MG63 (cell line): Measurements from ENCODE around the gene ISX. TPM values are rescaled to one million over a fixed set of nuclear protein-coding genes. Genes with fewer than 3 reads are reported as not detected.

Experiments
- DNase-seq: peaks from one replicate; pipeline ENCODE4 v3.0.0-alpha.2; 2020
- H3K27me3 ChIP-seq: fragments of 250-450 bp; sonication (Bioruptor Pico); 2 replicates; pipeline ENCODE4 v1.5.1; 2020; ENCODE audit warnings: mild to moderate bottlenecking, moderate library complexity
- H3K36me3 ChIP-seq: fragments of 250-450 bp; sonication (Bioruptor Pico); 2 replicates; pipeline ENCODE4 v1.5.1; 2020; ENCODE audit warnings: mild to moderate bottlenecking, moderate library complexity
- H3K4me3 ChIP-seq: fragments of 250-450 bp; sonication (Bioruptor Pico); 2 replicates; pipeline ENCODE4 v1.5.1; 2020; ENCODE audit warnings: mild to moderate bottlenecking, moderate library complexity
- H3K9me3 ChIP-seq: fragments of 250-450 bp; sonication (Bioruptor Pico); 2 replicates; pipeline ENCODE4 v1.5.1; 2020; ENCODE audit warnings: mild to moderate bottlenecking, moderate library complexity
- total RNA-seq: library from RNA; depleted of rRNA; stranded (reverse); fragments of >200 nt; shearing (Covaris generic); gene quantifications from 2 replicates; pipeline ENCODE4 v1.2.3, GENCODE V29; 2014; ENCODE audit warnings: low replicate concordance

ISX gene
- total RNA-seq, 1 experiment from 2014 or later = not detected

DNA sequence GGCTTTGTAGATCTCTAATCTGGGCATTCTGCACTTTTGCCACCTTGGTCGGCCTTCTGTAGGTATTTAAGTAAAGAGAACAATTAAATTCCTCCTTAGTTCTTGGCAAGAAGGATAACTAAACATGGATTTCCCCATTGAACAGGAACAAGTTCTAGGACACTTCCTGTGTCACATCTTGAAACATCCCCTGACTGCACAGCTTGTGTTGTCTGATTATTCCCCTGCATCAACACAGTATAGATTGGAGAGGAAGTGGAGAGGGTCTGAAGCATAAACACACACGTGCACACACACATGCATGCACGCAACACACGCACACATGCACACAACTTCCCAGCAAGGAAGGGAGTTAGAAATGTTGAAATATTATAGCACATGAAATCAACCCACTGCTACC, 8.6 kb downstream of the ISX start:
- no peak for DNase-seq

DNA sequence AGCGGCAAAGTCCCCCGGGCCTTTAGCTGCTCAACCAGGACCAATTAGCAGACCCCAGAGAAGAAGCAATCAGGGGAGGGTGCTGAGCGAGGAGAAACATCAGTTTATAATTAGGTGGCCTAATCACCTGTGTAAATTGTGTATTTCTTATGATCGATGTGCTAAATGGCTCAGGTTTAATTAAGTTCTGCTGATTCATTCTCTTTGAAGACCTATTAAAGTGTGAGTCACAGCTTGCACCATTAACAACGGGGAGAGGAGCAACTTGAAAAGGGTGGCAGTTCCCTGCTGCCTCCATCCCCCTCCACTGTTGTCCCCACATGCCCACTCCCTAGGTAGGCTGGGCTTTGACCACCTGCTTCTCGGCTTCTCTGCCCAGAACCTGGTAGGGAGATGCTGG, 10.7 kb downstream of the ISX start:
- H3K9me3 ChIP-seq = no peaks in the 10 kb centered on the region
- no peaks in the 10 kb centered on the region for H3K36me3 ChIP-seq
- no peaks in the 10 kb centered on the region for H3K27me3 ChIP-seq
- H3K4me3 ChIP-seq = no peak overlapping the region
- no peak for DNase-seq

More for the DNA sequence above, 8.6 kb downstream of the ISX start:
- Histone ChIP-seq H3K36me3 (no peaks in the 10 kb centered on the region), H3K4me3 (no peak overlapping the region), H3K27me3 (no peaks in the 10 kb centered on the region), H3K9me3 (no peaks in the 10 kb centered on the region)

DNA sequence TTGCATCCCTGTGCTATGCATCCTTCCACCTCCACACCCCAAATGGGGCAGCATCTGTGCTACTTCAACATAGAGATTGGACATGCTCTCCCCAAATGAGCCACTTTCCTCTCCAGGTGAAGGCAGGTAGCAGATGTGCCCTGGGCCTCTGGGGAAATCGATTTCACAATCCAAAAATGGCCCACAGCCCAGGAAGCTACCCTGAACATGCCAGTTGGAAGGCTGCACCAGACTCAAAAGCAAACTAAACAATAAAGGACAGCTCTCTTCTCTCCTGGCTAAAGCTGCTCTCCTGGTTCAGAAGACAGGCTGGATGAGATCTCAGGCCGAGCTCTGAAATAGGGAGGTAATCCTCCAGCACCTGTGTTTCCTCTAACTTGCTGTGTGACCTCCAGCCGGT, 19.7 kb downstream of the ISX start:
- Histone ChIP-seq H3K36me3 (no peaks in the 10 kb centered on the region), H3K9me3 (no peaks in the 10 kb centered on the region), H3K4me3 (no peak overlapping the region), H3K27me3 (0 out of 2 replicates have a peak, but pooled peaks cover 3% of the 10 kb centered on the region)
- DNase-seq = no peak

DNA sequence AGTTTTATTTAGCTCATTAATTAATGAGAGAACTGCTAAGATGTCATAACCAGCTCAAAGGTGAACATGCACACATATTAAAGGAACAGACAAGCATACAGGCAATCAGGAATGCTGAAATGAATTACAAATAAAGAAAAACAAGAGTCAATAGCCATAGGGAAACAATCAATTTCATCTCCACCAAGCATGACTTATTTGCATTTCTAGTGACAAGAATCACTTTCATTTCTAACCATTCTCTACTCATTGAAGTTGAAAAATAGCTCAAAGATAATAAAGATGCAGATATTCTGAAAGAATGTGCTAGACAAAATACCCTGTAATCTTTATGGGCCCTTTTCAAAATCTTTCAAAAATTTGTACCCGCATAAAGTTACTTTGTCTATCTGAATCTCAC, 23.2 kb downstream of the ISX start:
- no peaks in the 10 kb centered on the region for H3K9me3 ChIP-seq
- no peaks in the 10 kb centered on the region for H3K36me3 ChIP-seq
- 0 out of 2 replicates have a peak, but pooled peaks cover 3% of the 10 kb centered on the region for H3K27me3 ChIP-seq
- DNase-seq = no peak
- no peak overlapping the region for H3K4me3 ChIP-seq

DNA sequence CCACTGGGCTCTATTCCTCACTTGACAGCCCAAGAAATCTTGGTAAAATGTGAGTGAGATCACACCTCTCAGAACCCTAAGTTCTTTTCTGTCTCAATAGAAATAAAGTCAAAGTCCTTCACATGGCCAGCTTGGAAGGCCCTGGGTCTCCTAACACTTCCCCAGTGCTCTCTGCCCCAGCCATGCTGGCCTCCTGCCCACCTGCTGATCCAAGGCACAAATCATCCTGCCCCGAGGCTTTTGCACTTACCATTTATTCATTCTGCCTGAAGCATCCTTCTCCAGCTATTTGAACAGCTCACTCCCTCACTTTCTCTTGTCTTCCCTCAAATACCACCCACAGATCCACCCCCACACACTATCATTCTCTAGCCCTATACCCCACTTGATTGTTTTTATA, 26.4 kb downstream of the ISX start:
- Histone ChIP-seq H3K9me3 (no peaks in the 10 kb centered on the region), H3K27me3 (0 out of 2 replicates have a peak, but pooled peaks cover 3% of the 10 kb centered on the region), H3K36me3 (no peaks in the 10 kb centered on the region), H3K4me3 (no peak overlapping the region)
- DNase-seq = no peak

DNA sequence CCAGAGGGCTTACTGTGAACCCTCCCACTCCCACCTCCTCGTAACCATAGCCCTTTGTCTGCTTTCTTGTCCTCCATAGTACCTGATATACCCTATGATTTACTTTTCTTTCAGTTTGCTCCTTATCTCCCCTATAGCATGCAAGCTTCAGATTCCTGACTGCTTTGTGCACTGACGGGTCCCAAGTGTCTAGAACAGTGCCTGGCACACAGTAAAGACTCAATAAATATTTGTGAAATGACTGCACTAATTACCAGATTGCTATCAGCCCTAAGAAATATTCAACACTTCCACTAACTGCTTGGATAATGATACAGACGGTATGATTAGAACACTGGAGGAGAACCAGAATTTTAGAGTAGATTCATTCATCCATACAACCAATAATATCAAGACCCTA, 33.0 kb downstream of the ISX start:
- Histone ChIP-seq H3K4me3 (no peak overlapping the region), H3K27me3 (no peaks in the 10 kb centered on the region), H3K36me3 (no peaks in the 10 kb centered on the region), H3K9me3 (no peaks in the 10 kb centered on the region)
- DNase-seq = no peak

DNA sequence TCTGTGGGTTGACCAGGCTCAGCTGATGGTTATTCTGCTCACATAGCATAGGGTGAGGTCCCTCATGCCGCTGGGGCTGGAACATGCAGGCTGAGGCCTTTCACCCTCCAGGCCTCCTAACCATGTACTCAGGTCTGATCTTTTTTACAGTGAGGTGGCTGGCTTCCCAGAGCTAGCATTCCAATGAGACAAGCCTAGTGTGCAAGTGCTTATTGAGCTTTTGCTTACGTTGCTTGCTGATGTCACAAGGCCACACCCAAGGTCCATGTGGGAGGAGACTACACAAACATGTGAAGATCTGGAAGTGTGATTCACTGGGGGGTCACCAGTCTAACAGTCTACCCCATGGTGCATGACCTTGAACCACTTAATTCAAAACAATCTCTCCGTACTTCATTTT, 33.9 kb downstream of the ISX start:
- no peaks in the 10 kb centered on the region for H3K27me3 ChIP-seq
- H3K9me3 ChIP-seq = no peaks in the 10 kb centered on the region
- H3K4me3 ChIP-seq = no peak overlapping the region
- H3K36me3 ChIP-seq = no peaks in the 10 kb centered on the region
- peak; percentile 5 for DNase-seq

DNA sequence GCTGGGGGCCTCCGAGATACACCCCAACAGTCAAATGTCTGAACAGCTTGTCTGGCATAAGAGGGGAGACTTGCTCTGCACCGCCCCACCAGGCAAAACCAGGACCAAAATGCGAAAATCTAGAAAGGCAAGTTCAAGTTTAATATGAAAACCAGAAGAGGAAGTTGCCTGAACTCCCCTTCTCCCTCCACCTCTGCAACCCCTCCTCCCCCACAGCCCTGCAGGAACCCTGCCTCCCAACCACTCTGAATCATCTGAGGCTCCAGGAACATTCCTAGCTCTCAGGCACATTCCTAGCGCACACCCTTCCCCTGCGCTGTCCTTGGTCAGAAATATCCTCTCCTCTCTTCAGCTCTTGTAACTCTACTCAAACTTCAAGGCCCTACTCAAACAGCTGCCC, 36.7 kb downstream of the ISX start:
- no peak for DNase-seq
- H3K4me3 ChIP-seq = no peak overlapping the region
- peaks cover 7% of the 10 kb centered on the region for H3K27me3 ChIP-seq
- H3K9me3 ChIP-seq = no peaks in the 10 kb centered on the region
- H3K36me3 ChIP-seq = no peaks in the 10 kb centered on the region

DNA sequence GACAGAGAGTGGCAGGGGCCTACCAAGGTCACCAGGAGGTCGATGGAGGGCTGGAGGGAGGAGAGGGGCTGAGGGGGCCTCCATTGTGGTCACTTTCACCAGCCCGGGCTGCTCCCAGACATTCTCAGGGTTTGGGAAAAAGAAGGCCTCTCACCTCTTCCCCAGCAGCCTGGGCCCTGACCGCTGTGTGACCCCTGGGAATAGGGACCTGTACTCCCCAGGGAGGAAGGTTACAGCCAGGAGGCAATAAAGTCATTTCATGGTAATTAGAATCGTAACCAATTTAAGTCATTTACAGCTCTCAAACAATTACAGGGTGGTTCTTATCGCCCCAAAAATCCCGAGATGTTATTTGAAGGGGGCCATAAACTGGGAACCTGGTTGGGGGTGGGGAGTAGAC, 37.8 kb downstream of the ISX start:
- Histone ChIP-seq H3K36me3 (no peaks in the 10 kb centered on the region), H3K9me3 (no peaks in the 10 kb centered on the region), H3K27me3 (peaks cover 7% of the 10 kb centered on the region), H3K4me3 (no peak overlapping the region)
- no peak for DNase-seq

DNA sequence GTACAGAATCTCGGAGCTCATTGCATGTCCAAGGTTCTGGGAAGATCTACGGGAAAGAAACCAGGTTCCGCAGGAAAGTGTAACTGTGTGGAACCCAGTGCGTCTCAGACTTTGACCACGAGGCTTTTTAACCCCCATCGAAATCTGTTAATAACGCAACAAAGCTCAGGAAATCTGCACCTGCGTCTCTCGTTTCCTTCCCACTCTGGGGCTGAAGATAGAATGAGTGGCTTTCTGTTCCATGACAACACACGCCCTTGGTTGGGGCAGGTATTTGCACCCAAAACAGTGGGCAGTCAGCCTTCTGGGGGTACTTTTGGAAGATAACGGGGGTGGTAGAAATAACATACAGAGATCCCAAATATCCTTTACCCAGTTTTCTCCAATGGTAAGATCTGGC, 38.5 kb downstream of the ISX start:
- Histone ChIP-seq H3K9me3 (no peaks in the 10 kb centered on the region), H3K36me3 (no peaks in the 10 kb centered on the region), H3K27me3 (peaks cover 7% of the 10 kb centered on the region), H3K4me3 (no peak overlapping the region)
- no peak for DNase-seq

DNA sequence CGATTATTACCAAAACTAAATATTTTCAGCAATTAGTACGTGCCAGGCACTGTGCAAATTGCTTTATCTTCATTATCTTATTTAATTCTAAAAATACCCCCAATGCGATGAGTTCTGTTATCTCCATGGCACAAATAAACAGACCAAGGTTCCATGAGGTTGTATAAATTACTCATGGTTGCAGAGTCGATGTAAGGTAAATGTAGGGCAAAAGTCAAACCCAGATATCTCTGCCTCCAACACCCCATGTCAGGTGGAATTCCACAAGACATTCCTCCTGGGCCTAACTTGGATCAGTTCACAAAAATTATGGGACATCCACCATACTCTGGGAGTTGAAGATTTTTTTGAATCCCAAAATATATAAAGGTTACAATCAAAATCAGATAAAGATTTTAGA, 43.7 kb downstream of the ISX start:
- DNase-seq = no peak
- no peaks in the 10 kb centered on the region for H3K9me3 ChIP-seq

DNA sequence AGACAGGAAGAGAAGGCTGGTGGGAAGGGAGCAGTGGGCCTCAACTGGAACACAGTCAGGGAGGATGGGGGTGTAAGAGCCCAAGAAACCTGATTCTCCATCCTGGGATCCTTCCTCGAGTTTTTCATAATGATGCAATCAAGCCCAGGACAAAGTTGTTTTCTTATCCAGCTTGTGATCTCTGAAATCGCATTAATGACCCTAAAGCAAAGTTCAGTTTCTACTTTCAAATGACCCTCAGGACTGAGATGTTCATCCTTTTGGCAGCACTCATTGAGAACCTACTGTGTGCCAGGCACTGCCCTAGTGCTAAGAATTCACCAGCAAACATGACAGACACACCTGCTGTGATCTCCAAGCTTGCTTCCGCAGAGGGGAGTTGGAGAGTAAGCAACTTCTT, 45.3 kb downstream of the ISX start:
- H3K9me3 ChIP-seq = no peaks in the 10 kb centered on the region
- no peak overlapping the region for H3K4me3 ChIP-seq
- DNase-seq = no peak
- peaks cover 7% of the 10 kb centered on the region for H3K27me3 ChIP-seq
- H3K36me3 ChIP-seq = no peaks in the 10 kb centered on the region

More for the DNA sequence above, 43.7 kb downstream of the ISX start:
- Histone ChIP-seq H3K4me3 (no peak overlapping the region), H3K36me3 (no peaks in the 10 kb centered on the region), H3K27me3 (peaks cover 7% of the 10 kb centered on the region)

DNA sequence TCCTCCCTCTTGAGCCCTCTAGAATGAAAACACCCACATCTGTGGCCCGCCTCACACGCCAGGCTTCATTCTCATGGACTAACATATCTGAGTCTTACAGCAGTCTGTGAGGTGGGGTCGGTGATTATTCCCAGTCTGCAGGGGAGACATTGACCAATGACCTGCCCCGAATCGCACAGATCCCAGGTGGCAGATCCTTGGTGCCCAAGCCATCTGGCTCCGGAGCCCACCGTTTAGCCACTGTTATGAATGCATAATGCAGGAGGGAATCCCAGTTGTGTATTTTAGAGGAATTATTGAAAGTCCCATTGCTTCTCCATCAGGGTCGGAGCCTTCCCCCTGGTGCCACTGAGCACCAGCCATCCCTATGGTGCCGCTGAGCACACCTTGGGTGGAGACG, 47.4 kb downstream of the ISX start:
- Histone ChIP-seq H3K27me3 (no peaks in the 10 kb centered on the region), H3K36me3 (no peaks in the 10 kb centered on the region), H3K4me3 (no peak overlapping the region), H3K9me3 (no peaks in the 10 kb centered on the region)
- no peak for DNase-seq

DNA sequence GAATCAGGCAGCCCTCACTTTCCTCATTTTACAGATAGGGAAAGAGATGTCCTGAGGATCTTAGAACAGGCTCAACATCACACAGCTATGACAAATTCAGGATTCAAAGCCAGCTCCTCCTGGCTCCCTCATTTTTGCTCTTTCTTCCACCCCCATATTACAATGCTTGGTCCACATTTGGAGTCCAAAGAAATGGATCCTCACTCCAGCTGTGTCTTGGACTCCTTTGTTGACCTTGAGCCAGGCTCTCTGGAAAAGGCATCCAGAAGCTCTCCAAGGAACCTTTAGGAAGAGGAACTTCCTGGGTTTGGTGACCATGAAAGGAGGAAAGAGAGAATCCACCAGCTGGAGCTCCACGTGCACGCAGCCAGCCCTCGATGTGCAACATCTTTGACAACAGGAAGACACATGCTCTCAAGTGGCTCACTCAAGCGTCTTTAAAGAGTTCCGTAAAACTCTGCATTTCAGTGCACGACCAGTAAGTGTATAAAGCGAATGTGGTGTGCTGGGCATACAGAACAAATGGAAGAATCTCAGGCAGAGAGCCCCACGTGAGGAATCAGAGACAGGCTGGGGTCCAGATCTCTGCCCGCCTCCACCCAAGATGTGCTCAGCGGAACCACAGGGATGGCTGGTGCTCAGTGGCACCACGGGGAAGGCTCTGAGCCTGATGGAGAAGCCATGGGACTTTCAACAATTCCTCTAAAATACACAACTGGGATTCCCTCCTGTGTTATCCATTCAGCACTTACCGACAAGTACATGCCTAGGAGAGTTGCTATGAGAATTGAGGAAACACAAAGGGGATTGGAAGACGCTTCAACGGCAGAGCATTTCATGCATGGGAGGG, 48.4 kb downstream of the ISX start:
- no peak for DNase-seq
- no peaks in the 10 kb centered on the region for H3K9me3 ChIP-seq

DNA sequence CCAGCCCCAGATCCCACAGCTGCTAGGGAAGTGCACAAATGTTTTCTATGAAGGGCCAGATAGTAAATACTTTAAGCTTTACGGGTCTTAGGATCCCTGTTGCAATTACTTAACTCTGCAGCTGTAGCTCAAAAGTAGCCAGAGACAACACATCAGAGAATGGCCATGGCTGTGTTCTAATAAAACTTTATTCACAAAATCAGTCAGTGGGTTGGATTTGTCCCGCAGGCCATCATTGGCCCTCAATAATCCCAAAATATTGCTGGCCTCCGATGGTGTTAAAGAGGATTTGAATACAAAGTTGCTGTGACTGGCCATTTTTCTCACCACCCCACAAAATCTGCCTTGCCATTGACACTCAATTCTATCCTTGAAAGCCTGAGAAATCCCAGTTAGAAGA, 49.6 kb downstream of the ISX start:
- H3K36me3 ChIP-seq = no peaks in the 10 kb centered on the region
- H3K27me3 ChIP-seq = no peaks in the 10 kb centered on the region
- no peak overlapping the region for H3K4me3 ChIP-seq
- H3K9me3 ChIP-seq = no peaks in the 10 kb centered on the region
- DNase-seq = no peak

More for the DNA sequence above, 48.4 kb downstream of the ISX start:
- no peaks in the 10 kb centered on the region for H3K27me3 ChIP-seq
- H3K4me3 ChIP-seq = no peak overlapping the region
- H3K36me3 ChIP-seq = no peaks in the 10 kb centered on the region

DNA sequence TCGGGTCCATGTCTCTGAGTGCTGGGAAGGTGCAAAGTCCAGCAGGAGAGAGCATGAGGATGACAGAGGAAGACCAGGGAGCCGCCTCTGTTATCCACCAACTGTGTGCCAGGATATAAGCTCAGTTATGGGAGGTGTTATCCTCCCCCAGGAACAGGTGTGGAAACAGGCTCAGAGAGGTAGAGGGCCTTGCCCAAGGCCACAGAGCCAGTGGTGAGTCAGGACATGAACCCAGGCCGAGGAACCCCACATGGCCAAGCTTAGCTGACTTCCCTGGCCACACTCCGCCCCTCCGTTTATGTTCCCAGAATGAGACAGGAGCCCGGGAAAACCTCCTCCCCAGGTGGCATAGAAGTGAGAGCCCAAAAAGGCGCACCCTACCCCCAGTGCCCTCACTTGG, 50.3 kb downstream of the ISX start:
- H3K4me3 ChIP-seq = no peak overlapping the region

DNA sequence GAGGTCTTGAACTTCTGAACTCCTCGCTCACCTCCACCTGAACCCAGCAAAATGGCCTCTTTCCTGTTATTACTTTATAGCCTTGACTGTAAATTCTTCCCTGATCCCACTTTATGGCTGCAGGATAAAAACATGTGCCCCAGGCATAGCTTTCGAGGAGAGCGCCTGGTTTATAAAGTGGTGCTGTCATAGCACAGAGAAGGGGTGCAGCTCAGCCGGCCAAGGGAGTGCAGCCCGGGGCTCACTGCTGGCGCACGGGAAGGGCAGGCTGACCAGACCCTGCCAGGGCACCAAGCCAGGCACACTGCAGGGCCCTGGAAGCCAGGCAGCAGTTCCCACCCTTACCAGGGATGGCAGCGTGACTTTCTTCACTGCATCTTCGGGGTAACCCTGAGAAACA, 50.9 kb downstream of the ISX start:
- no peaks in the 10 kb centered on the region for H3K36me3 ChIP-seq
- no peak overlapping the region for H3K4me3 ChIP-seq
- no peaks in the 10 kb centered on the region for H3K9me3 ChIP-seq
- DNase-seq = no peak
- no peaks in the 10 kb centered on the region for H3K27me3 ChIP-seq

More for the DNA sequence above, 50.3 kb downstream of the ISX start:
- Histone ChIP-seq H3K36me3 (no peaks in the 10 kb centered on the region), H3K9me3 (no peaks in the 10 kb centered on the region), H3K27me3 (no peaks in the 10 kb centered on the region)
- no peak for DNase-seq

DNA sequence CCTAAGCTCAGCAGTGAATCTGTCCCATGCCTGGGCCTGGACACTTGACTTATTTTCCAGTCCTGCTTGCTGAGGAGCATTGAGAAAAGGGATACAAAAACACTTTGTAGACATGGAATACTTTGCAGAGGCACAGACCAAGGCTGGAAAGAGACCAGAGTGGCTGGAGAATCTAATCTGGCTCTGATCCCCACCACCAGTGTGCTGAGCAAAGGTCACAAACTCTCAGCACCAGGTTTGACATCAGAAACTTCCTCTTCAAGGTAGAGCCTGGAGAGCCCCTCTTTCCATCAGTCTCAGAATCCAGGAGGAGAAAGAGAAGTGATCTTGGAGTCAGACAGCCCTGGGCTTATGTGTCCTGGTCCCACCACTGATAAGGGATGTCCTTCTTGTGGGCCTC, 53.5 kb downstream of the ISX start:
- Histone ChIP-seq H3K36me3 (no peaks in the 10 kb centered on the region), H3K27me3 (no peaks in the 10 kb centered on the region), H3K4me3 (no peak overlapping the region), H3K9me3 (no peaks in the 10 kb centered on the region)
- DNase-seq = no peak
